ENCODE results near the gene GAL3ST1.

- TF ChIP-seq, protein P1, sequence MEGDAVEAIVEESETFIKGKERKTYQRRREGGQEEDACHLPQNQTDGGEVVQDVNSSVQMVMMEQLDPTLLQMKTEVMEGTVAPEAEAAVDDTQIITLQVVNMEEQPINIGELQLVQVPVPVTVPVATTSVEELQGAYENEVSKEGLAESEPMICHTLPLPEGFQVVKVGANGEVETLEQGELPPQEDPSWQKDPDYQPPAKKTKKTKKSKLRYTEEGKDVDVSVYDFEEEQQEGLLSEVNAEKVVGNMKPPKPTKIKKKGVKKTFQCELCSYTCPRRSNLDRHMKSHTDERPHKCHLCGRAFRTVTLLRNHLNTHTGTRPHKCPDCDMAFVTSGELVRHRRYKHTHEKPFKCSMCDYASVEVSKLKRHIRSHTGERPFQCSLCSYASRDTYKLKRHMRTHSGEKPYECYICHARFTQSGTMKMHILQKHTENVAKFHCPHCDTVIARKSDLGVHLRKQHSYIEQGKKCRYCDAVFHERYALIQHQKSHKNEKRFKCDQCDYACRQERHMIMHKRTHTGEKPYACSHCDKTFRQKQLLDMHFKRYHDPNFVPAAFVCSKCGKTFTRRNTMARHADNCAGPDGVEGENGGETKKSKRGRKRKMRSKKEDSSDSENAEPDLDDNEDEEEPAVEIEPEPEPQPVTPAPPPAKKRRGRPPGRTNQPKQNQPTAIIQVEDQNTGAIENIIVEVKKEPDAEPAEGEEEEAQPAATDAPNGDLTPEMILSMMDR (conservative IDR thresholded peaks at IDR 0.05 in 1 of 2, IDR thresholded peaks at IDR 0.05 in 1 of 2; ENCODE audit: low read depth in 1 of 2, low read length in 2 of 2) = no peak
- no peak for TF ChIP-seq EZH2 (IDR thresholded peaks at IDR 0.05; ENCODE audit: low read length, missing control alignments)
Measured at GRCh38 chr22:30537083-30537731, 37.3 kb downstream of the GAL3ST1 start.
